ENCODE data around the gene RCBTB2.

RCBTB2 gene

DNA sequence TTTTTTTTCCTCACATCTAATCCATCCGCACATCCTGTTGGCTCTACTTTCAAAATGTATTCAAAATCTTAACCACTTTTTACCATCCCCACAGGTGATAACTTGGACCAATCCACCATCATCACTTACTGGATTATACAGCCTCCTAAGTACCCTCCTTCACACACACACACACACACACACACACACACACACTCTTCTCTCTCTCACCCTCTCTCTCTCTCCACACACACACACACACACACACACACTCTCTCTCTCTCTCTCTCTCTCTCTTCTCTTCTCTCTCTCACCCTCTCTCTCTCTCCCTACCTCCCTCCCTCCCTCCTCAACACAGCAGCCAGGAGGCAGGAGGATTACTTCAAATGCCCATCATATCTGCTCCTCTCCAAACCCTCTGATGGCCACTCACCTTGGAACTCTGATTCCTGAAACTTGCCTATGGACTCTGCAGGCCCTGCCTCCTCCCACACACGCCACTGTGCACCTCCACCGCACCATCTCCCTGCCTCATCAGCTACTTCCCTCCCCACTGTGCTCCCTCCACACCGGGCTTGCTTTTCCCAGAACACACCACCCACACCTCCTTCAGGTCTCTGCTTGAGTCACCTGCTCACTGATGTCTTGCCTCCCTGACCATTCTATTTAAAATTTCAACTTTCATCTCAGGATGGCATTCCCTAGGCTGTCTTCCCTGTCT lies 39.7 kb downstream of the RCBTB2 start:
- DNase-seq (ENCODE audit: low read depth): no peak

DNA sequence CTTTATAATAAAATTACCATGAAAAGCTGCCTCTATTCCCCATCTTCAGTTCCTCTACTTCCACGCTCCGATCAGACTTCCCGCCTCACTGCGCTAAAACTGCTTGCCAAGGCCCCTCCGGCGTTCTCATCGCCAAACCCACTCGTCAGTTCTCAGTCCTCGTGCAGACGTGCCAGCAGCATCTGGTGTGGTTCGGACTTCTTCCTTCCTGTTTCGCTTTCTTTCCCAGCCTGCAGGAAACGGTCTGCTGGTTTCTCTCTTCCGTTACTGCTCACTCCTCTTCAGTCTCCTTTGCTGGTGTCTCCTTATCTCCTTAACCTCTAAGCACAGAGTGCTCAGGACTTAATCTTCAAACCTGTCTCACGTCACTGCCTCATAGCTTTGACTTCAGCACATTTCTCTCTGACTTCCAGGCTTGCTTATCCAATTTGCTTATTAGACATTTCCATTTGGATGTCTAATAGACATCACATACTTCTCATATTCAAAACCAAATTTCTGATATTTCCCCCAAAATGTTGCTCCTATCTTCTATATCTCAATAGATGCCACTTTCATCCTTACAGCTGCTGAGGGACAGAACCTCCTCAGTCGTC lies 40.3 kb downstream of the RCBTB2 start:
- DNase-seq (ENCODE audit: low read depth): no peak

DNA sequence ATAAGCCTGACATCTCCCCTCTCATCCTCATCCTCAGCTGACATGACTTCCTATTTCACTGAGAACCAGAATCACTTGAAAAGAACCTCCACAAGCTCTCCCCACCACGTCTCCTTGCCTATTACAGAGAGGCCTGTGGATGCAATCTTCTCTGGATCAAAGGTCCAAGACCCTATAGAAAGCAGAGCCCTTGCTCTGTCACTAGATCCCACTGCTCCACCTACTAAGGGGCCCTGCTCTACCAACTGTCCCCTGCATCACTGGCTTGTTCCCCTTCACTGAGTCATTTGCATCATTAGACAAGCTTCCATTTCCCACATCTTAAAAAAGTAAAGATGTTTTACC lies 40.8 kb downstream of the RCBTB2 start:
- no peak for DNase-seq (ENCODE audit: low read depth)

DNA sequence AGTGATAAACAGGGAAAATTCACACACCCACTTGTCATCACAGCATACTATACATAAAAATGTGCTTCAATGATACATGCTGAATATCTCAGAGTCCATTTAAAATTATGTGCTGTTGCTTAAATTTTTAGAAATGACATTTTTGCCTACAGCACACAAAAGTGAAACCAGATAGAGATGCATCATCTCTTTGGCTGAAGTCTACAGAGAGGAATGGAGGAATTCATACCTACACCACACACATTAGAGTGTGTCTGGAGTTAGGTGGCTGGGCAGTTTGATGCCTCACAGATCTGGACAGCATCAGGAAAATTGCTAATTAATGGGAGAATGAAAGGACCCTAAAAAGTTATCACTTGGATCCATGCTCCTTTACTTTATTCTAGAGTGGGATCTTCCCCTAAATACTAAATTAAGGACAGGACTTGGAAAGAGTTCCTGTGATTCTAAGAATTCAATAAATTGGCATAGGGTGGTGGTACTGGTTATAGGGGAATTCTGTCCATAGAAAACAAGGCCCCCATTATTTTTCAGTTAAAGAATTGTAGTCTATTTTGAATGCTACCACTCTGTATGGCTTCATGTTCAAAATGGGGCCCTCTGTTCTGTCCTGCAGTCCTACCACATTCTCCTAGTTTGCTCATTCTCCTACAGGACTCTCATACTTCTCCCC lies 41.3 kb downstream of the RCBTB2 start:
- no peak for DNase-seq (ENCODE audit: low read depth)

DNA sequence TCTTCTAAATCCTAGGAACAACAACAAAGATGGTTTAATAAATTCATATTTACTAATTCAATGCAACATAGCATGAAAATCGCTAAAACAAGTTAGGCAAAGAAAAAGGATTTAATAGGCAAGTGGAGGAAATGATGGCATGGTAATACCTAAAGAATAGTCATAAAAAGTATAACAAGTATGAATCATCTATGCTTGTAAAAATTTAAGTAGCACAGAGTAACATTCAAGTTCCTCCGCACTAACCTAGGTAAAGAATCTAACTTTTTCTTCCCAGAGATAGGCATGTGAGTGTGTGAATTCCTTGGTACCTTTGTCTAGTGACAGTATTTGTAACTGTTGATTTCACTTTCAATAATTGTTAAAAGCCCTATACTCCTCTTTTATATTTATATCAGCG lies 42.6 kb downstream of the RCBTB2 start:
- no peak for DNase-seq (ENCODE audit: low read depth)

DNA sequence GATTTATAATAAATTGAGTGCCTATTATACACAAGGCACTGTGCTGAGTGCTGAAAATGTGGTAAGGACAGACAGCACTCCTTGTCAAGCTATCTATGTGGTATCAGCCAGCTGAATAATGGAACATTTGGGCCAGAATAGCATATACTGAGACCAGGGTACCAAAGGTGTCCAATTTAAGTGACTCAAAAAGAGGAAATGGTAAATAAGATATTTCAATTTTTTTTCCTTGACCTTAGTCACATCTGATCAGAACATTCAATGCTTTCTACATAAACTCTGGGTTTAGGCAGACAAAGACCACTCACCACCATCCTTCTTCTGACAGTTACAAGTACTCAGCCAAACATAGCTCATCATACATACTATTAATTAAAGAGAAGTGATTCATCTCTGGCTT lies 43.2 kb downstream of the RCBTB2 start:
- no peak for DNase-seq (ENCODE audit: low read depth)

DNA sequence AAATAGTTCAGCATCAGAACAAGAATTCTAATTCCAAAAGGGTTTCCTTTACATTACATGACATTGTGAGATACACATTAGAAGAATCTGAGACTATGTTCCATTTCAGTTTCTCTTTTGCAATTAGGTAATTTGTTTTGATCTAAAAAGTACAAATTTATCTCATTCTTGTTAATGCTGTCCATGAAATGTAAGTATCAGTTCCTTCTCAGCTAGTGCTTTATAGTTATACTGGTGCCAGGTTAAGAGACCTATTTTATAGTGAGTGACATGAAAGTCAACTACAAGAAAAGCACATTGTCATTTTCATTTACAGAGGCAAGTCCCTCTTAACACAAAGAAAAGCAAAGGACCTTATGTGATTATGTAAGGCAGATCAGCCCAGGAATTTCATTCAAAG lies 43.9 kb downstream of the RCBTB2 start:
- no peak for DNase-seq (ENCODE audit: low read depth)

DNA sequence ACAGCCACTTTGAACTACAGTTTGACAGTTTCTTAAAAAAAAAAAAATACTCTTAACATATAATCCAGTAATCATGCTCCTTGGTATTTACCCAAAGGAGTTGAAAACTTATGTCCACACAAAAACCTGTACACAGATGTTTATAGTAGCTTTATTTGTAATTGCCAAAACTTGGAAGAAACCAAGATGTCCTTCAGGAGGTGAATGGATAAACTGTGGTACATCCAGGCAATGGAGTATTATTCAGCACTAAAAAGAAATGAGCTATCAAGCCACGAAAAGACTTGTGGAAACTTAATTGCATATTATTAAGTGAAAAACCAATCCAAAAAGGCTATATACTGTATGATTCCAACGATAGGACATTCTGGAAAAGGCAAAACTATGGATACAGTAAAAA lies 44.9 kb downstream of the RCBTB2 start:
- DNase-seq (ENCODE audit: low read depth): no peak

DNA sequence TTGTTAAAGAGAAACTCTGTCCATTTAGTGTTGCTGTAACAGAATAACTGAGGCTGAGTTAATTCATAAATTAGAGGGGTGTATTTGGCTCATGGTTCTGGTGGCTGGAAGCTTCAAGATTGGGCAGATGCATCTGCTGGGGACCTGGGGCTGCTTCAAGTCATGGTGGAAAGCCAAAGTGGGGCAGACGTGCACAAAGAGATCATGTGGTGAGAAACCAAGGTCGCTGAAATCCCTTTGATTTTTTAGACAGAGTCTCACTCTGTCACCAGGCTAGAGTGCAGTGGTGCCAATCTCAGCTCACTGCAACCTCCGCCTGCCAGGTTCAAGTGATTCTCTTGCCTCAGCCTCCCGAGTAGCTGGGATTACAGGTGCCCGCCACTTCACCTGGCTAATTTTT lies 46.0 kb downstream of the RCBTB2 start:
- no peak for DNase-seq (ENCODE audit: low read depth)

DNA sequence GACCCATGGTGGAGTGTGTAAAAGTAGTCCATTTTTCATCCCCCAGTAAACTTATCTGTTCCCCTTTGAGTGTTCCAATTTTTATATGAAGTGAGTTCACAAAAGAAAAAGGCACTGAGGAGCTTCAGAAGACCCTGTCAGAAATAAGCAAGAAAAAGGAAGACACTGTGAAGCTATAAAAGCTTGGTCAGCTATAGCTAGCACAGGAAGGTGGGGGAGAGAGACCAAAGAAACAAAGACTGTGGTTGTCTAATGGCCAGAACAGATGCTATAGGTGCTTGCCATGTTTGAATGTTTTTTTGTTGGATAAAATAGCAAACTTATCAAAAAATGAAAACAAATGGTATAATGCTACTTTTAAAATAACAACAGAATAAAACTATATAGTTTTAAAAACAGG lies 46.5 kb downstream of the RCBTB2 start:
- no peak for DNase-seq (ENCODE audit: low read depth)

DNA sequence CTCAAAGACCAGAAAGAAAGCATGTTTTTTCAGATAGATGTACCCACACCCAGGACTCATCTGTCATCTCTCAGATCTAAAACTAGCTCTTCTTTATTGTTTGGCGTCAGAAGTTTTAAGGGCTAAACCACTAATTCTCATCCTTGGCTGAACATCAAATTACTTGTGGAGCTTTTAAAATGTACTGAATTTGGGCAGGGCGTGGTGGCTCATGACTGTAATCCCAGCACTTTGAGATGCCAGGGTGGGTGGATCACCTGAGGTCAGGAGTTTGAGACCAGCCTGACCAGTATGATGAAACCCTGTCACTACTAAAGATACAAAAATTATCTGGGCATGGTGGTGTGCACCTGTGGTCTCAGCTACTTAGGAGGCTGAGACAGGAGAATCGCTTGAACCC lies 47.4 kb downstream of the RCBTB2 start:
- no peak for DNase-seq (ENCODE audit: low read depth)

DNA sequence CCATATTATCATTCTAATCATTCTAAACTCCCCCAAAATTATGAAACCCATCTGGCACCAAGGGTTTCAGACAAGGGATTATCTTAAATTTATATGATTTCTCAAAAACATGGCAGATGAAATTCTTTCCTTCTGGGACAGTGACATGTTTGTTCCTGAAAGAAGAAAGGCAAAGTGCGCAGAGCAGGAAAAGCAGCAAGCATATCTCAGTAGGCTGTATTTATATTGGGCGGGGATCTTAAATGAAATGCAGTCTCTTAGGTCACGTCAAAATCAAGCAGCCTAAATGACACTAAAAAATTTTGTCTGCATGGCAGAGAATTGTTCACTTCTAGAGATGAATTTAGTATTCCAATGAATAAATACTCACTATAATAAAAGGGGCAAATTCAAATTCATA lies 49.3 kb downstream of the RCBTB2 start:
- no peak for DNase-seq (ENCODE audit: low read depth)

DNA sequence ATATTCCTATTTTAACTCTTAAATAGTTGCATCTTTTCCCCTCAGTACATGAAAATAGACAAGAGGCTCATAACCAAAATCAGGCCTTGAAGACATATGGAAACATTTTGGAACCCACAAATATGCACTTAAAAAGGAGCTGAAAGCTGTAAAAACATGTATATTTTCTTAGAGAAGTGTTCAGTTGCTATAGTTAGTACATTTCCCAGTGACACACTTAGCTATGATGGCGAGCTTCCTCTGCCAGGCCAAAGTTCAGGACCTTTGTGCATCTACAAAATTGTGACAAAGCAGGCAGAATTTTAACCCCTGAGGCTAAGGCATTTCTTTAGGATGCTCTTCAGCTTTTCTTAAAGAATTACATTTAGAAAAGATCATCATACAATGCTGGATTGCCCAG lies 54.5 kb downstream of the RCBTB2 start:
- no peak for DNase-seq (ENCODE audit: low read depth)

DNA sequence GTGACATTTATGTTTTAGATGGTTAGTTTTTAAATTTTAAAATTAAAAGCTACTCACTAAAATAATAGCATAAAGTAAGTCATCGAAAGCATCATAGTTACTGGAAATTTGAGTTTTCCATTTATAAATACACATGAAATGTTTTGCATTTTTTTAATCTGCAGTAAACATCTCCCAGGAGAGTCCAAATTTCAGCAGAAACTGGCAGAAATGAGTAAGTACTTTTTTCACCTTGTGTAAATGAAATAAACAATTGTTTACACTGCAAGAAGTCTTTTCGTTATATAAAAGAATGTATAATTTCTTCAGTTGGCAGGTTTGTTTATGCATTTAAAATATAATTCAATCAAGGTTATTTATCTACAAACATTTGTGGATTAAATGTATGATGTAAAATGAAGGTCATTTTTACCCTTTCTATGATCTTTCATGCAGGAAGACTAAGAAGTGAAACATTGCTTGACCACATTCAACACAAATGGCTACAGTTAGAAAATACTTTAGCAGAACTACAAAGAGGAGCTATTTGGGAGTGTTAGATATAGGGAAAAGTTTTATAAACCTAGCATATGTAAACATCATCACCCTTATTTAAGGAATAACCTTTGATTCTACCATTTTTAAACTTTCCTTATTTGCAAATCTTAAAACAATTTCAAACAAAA lies 55.6 kb downstream of the RCBTB2 start:
- DNase-seq (ENCODE audit: low read depth): no peak

DNA sequence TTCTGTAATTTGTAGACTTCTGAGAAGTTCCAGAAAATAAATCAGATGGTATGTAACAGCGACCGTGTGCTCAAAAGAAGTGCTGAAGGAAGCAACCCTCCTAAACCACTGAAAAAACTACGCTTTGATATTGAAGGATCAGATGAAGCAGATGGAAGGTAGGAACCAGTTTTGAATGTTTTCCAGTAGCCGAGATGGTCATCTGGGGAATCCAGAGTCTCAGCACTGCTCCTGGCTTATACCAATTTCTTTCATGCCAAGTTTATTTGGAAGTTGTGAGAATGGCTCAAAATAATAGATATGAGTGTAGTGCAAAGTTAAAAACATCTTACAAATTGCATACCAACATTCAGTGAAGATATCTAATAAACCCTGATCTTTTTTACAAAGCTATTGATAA lies 56.2 kb downstream of the RCBTB2 start:
- DNase-seq (ENCODE audit: low read depth): no peak

DNA sequence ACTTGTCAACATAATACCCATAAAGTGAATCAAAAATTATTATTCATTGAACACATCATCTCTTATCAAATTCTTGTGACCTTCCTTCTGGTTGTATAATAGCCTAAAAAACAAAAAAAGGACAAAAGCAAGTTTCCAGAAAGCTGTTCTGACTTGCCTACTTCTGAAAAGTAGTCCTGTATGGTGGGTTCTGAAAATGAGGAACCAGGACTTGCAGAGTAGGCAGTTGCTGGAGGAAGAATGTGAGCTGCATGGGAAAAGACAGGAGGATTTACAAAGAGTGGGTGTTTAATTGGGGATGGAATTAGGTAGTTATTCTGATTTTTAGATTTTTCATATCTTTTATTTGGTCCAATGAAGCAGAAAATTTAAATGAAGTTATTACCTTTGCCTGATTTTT lies 56.7 kb downstream of the RCBTB2 start:
- no peak for DNase-seq (ENCODE audit: low read depth)

DNA sequence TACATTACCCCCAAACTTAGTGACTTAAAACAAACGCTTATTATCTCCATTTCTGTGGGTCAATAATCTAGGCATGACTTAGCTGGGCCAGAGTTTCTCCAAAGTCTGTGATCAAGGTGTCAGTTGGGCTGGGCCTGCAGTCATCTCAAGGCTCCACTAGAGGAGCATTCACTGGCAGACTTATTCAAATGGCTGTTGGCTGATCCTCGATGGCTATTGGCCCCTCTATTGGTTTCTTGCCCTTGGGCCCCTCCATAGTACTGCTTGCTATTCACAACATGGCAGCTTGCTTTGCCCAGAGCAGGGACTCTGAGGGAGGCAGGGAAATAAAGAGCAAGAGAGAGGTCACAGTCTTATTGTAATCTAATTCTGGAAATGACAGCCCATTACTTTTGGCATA lies 57.6 kb downstream of the RCBTB2 start:
- DNase-seq (ENCODE audit: low read depth): no peak

DNA sequence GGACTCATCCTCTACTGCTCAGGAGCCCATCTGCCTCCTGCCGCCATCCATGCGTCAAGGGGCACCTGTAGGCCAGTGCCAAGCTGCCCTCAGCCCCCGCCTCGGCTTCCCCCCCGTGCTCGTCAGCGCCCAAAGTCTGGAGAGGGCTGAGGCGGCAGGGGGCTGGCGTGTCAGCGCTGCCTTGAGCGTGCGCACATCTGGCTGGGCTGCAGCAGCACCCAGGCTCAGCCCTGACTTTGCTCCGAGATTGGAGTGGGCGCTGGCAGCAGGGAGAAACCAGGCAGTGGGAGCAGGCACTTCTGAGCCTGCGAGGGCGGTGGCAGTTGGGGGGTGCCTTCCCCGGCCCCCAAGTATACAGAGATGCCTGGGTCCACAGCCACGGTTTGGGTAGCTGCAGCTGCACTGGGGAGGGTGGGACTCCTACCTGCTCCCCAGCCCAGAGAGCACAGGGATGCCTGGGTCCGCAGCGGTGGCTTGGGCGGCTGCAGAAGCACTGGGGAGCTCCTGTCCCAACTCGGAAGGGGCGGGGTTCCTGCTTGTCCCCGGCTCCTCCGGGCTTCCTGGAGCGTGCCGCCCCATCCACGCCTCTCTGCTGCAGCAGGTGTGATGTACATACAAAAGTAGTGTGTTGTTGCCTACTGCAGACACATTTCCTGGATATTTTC lies 75.2 kb downstream of the RCBTB2 start:
- DNase-seq (ENCODE audit: low read depth): no peak

DNA sequence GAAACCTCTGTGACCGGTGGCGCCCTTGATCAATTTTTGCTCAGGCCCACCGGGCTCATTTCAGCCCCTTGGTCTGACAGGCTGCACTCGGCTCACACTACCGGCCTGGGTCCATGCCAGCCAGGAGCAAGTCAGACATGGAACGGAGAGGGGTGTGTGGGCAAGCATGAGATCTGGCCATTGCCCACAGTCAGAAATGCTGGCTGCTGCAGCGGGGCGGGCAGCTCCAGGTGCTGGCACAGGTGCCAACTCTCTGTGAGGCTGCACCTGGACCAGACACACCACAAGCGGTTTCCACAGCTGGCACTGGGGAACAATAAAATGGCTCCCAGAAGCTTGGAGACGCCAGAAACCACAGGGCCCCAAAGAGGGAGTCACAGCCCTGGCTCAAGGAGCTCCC lies 76.3 kb downstream of the RCBTB2 start:
- DNase-seq (ENCODE audit: low read depth): no peak

DNA sequence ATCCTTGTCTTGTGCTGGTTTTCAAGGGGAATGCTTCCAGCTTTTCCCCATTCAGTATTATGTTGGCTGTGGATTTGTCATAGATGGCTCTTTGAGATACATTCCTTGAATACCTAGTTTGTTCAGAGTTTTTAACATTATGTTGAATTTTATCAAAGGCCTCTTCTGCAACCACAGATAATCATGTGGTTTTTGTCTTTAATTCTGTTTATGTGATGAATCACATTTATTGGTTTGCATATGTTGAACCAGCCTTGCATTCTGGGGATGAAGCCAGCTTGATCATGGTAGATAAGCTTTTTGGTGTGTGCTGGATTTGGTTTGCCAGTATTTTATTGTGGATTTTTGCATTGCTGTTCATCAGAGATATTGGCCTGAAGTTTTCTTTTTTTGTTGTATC lies 81.7 kb downstream of the RCBTB2 start:
- peak; percentile 27 for DNase-seq (ENCODE audit: low read depth)

DNA sequence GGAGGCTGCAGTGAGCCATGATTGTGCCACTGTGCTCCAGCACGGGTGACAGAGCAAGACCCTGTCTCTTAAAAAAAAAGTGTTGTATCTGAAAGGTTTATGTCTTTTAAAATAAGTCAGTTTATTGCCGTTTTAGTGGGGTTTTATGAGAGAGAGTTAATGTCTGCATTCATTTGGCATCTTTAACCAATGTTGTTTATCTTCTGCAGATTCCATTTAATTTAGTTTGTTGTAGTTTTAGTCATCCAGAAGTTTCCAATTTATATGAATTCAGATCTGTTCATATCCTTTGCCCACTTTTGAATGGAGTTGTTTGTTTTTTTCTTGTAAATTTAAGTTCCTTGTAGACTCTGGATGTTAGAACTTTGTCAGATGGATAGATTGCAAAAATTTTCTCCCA lies 83.2 kb downstream of the RCBTB2 start:
- no peak for DNase-seq (ENCODE audit: low read depth)

DNA sequence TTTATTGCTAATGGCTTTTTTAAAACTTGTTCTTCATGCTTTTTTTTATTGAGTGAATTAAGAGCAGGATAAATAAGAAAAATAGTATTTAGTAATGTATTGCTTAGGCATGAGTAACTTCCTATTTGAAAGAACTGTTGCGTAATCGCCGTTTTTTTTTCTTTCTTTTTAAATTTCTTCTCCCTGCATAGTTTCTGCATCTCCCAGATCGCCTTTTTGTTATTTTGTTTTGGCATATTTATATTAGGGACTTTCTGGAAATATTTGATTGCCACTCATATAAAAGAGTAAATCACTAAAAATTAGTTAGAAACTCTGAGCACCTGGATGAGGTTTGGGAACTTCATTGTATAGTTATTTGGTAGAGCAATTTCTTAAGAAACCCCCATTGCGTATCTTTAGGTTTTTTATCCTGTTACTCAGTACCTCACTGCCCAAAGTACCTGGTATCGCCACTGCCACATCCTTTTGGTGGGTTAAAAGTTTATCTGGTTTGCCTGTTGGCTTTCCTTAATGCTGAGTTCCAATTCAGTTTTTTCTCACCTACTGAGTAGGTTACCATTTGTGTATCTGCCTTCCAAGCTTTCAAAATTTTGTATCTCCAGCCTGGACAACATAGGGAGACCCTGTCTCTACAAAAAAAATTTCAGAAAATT lies 83.8 kb downstream of the RCBTB2 start:
- no peak for DNase-seq (ENCODE audit: low read depth)
